HCT116 (cell line): ENCODE measurements around the gene REPS2.

ENCODE experiments used
- CTCF ChIP-seq, 3 experiments: fragments of 200-600 bp in 1 of 3; sonication (generic) in 1 of 3; IDR thresholded peaks in 2 of 3; conservative IDR thresholded peaks in 1 of 3; 2 replicates each; pipeline ENCODE4 v1.5.1; 2012 to 2017; ENCODE audit warnings: low read depth in 2 of 3, low read length in 2 of 3, antibody characterized with exemption in 1 of 3, borderline replicate concordance in 1 of 3, control low read depth in 1 of 3, mild to moderate bottlenecking in 1 of 3, mixed read lengths in 1 of 3, mixed run types in 1 of 3, moderate library complexity in 1 of 3; ENCODE audit not compliant: insufficient read depth in 1 of 3
- EZH2phosphoT487 ChIP-seq: fragments of 200-600 bp; IDR thresholded peaks from 2 replicates; pipeline ENCODE4 v1.6.1; 2018; ENCODE audit warnings: antibody characterized with exemption, borderline replicate concordance
- MAX ChIP-seq: IDR thresholded peaks from 2 replicates; pipeline ENCODE4 v1.6.1; 2012
- POLR2A ChIP-seq: IDR thresholded peaks from 2 replicates; pipeline ENCODE4 v1.7.0; 2011; ENCODE audit warnings: borderline replicate concordance; ENCODE audit not compliant: insufficient read depth, insufficient read length; ENCODE audit errors: extremely low read depth
- RAD21 ChIP-seq: IDR thresholded peaks from 2 replicates; pipeline ENCODE4 v1.6.1; 2012; ENCODE audit warnings: low read depth, mild to moderate bottlenecking
- SRF ChIP-seq: IDR thresholded peaks from 2 replicates; pipeline ENCODE4 v1.6.1; 2012; ENCODE audit warnings: low read depth
- TCF7L2 ChIP-seq: IDR thresholded peaks from 2 replicates; pipeline ENCODE4 v1.7.0; 2011; ENCODE audit warnings: borderline replicate concordance, inconsistent platforms; ENCODE audit not compliant: insufficient read depth, insufficient read length; ENCODE audit errors: extremely low read depth
- YY1 ChIP-seq: IDR thresholded peaks from 2 replicates; pipeline ENCODE4 v1.6.1; 2011; ENCODE audit warnings: low read length, low read depth, moderate library complexity, mild to moderate bottlenecking; ENCODE audit not compliant: insufficient replicate concordance; ENCODE audit errors: extremely low read depth
- ZBTB33 ChIP-seq: IDR thresholded peaks from 2 replicates; pipeline ENCODE4 v1.6.1; 2011; ENCODE audit warnings: mild to moderate bottlenecking, low read length, moderate library complexity; ENCODE audit not compliant: insufficient replicate concordance; ENCODE audit errors: extremely low read depth

- TF ChIP-seq CTCF (IDR thresholded peaks at IDR 0.05 in 2 of 3, conservative IDR thresholded peaks at IDR 0.05 in 1 of 3; ENCODE audit: borderline replicate concordance in 1 of 3, insufficient read depth in 1 of 3, low read depth in 2 of 3, low read length in 2 of 3) (peak; percentile 66 to 69 (median 68)), ZBTB33 (no peak), EZH2phosphoT487 (no peak), TCF7L2 (no peak), MAX (no peak), SRF (no peak), RAD21 (peak; percentile 80), YY1 (no peak), POLR2A (no peak)
Observed at GRCh38 chrX:17046478-17047097, 100.1 kb downstream of the REPS2 start.
